KOPT-K1 (cell line): Measurements from ENCODE around the gene NLN.
"Not testable (repeated sequence)": the region's sequence is repeated elsewhere in the genome, so short reads cannot be mapped to it uniquely, and the experiment has no call there.

Source experiments
- H3K27ac ChIP-seq: fragments of 200-600 bp; sonication (generic); 2 replicates; pipeline ENCODE4 v1.5.1; 2016; ENCODE audit warnings: antibody characterized with exemption, mild to moderate bottlenecking, low read depth, low read length; ENCODE audit not compliant: poor library complexity, severe bottlenecking
- H3K36me3 ChIP-seq: fragments of 200-600 bp; sonication (generic); 2 replicates; pipeline ENCODE4 v1.5.1; 2017; ENCODE audit warnings: antibody characterized with exemption, mild to moderate bottlenecking, low read length, moderate library complexity; ENCODE audit not compliant: insufficient read depth
- H3K9me3 ChIP-seq: fragments of 200-600 bp; sonication (generic); 2 replicates; pipeline ENCODE4 v1.5.1; 2017; ENCODE audit warnings: antibody characterized with exemption, low read length, mild to moderate bottlenecking; ENCODE audit not compliant: insufficient read depth, poor library complexity, severe bottlenecking

The NLN gene

DNA sequence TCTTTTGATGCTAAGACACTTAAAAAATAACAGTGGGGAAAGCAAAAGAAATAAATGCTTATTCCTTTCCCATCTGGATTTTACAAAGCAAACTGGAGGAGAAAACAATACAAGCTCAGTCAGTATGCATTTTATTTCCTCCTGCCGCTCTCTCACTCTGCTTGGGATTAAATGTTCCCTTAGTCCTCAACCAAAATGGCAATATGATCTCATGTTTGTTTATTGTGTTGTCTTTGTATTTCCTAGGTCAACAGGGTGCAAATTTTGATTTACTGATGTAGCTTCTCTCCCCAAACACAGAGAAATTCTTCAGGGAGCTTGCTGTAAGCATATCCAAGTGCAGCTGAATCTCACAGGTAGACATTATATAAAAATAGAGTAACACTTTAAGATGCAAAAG lies 112.3 kb downstream of the NLN start:
- H3K36me3 ChIP-seq: no peaks in the 10 kb centered on the region

DNA sequence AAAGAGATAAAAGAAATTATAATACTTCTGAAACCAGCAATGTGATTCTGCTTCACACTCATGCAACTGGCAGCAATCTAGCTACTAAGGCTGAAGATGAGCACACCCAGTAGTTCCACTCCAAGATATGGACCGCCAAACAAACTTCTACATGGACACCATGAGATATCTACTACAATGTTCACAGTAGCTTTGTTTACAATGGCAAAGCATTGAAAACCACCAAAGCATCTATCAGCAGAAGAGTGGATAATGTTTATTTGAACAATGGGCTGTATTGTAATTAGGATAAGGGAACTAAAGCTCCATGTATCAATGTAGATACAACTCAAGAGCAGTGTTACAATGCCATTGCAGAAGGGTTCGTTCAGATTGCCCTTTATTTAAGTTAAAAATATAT lies 113.2 kb downstream of the NLN start:
- no peak overlapping the region for H3K27ac ChIP-seq
- no peaks in the 10 kb centered on the region for H3K9me3 ChIP-seq

More for the DNA sequence above, 112.3 kb downstream of the NLN start:
- Histone ChIP-seq H3K27ac (no peak overlapping the region), H3K9me3 (no peaks in the 10 kb centered on the region)

DNA sequence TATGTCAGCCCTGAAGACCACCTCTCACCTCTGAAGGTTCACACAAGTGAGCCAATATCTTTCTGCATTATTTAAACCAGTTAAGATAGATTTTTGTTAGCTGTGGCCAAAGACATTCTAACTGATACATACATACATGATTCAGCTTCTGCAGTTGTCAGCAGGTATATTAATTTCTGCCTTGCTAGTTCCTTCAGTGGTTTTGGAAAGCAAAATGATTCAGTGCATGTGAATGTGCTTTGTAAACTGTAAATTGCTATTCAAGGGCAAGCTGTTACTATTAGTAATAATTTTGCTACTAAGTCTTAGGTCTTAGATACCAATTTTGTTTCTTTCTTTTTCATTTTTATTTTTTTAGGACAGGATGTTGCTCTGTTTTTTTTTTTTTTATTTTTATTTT lies 115.1 kb downstream of the NLN start:
- Histone ChIP-seq H3K9me3 (no peaks in the 10 kb centered on the region), H3K36me3 (no peaks in the 10 kb centered on the region), H3K27ac (no peak overlapping the region)

More for the DNA sequence above, 113.2 kb downstream of the NLN start:
- no peaks in the 10 kb centered on the region for H3K36me3 ChIP-seq

DNA sequence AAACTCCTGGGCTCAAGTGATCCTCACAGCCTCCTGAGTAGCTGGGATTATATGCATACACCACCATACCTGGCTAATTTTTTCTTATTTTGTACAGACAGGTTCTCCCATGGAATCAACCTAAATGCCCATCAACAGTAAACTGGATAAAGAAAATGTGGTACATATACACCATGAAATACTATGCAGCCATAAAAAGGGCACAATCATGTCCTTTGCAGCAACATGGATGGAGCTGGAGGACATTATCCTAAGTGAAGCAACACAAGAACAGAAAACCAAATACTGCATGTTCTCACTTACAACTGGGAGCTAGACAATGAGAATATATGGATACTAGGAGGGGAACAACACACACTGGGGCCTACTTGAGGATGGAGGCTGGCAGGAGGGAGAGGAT lies 117.2 kb downstream of the NLN start:
- not testable (repeated sequence) for H3K9me3 ChIP-seq, H3K27ac ChIP-seq, H3K36me3 ChIP-seq

DNA sequence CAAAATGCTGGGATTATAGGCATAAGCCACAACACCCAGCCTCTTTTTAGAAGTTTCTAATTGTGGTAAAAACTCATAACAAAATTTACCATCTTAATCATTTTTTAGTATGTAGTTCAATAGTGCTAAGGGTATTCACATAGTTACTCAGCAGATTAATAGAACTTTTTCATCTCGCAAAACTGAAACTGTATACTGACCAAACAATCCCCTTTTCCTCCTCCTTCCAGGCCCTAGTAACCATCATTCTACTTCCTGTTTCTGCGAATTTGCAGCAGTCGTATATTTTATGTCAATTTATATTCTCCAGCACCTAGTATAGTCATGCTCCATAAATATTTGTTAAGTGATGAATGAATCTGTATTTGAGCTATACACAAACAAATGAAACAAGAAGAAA lies 118.1 kb downstream of the NLN start:
- Histone ChIP-seq H3K36me3 (no peaks in the 10 kb centered on the region), H3K27ac (no peak overlapping the region), H3K9me3 (no peaks in the 10 kb centered on the region)

DNA sequence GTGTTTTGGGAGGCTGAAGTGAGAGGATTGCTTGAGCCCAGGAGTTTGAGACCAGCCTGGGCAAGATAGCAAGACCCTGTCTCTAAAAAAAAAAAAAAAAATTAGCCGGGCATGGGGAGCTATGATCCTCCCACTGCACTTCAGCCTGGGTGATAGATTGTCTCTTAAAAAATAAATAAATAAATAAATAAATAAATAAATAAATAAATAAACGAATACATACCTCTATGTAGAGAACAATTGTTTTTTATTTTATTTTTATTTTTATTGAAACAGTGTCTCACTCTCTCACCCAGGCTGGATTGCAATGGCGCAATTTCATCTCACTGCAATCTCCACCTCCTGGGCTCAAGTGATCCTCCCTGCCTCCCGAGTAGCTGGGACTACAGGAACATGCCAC lies 122.8 kb downstream of the NLN start:
- not testable (repeated sequence) for H3K27ac ChIP-seq, H3K9me3 ChIP-seq, H3K36me3 ChIP-seq

DNA sequence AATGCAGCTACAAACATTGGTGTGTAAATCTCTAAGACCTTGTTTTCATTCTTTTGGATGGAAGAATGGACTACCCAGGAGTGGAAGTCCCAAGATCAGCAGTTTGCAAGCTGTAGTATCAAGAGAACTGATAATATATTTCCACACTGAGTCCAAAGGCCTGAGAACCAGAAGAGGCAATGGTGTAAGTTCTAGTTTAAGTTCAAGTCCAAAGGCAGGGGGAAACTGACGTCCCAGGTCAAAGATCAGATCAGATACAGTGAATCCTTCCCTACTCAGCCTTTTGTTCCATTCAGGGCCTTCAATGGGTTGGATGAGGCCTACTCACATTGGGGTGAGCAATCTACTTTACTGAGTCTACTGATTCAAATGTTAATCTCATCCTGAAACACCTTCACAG lies 124.1 kb downstream of the NLN start:
- H3K9me3 ChIP-seq: no peaks in the 10 kb centered on the region

DNA sequence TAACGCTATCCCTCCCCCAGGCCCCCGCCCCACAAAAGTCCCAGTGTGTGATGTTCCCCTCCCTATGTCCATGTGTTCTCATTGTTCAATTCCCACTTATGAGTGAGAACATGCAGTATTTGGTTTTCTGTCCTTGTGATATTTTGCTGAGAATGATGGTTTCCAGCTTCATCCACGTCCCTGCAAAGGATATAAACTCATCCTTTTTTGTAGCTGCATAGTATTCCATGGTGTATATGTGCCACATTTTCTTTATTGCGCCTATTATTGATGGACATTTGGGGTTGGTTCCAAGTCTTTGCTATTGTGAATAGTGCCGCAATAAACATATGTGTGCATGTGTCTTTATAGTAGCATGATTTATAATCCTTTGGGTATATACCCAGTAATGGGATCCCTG lies 125.0 kb downstream of the NLN start:
- not testable (repeated sequence) for H3K9me3 ChIP-seq, H3K36me3 ChIP-seq

More for the DNA sequence above, 124.1 kb downstream of the NLN start:
- H3K27ac ChIP-seq: no peak overlapping the region
- no peaks in the 10 kb centered on the region for H3K36me3 ChIP-seq

DNA sequence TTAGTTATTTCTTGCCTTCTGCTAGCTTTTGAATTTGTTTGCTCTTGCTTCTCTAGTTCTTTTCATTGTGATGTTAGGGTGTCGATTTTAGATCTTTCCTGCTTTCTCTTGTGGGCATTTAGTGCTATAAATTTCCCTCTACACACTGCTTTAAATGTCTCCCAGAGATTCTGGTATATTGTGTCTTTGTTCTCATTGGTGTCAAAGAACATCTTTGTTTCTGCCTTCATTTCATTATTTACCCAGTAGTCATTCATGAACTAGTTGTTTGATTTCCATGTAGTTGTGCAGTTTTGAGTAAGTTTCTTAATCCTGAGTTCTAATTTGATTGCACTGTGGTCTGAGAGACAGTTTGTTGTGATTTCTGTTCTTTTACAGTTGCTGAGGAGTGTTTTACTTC lies 127.9 kb downstream of the NLN start:
- not testable (repeated sequence) for H3K27ac ChIP-seq, H3K9me3 ChIP-seq, H3K36me3 ChIP-seq

More for the DNA sequence above, 125.0 kb downstream of the NLN start:
- not testable (repeated sequence) for H3K27ac ChIP-seq

DNA sequence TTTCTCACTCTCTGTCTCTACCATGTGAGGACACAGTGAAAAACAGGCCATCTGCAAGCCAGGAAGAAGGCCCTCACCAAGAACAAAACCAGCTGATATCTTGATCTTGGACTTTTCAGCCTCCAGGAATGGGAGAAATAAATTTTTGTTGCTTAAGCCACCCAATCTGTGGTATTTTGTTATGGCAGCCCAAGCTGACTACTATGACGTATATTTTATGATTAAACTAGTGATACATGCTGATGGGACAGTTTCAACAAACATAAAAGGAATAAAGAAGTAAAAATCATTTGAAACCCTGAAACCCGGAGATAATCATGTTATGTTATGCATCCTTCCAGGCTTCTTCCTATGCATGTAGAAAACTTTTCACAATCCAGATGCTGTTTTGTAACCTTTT lies 132.9 kb downstream of the NLN start:
- H3K27ac ChIP-seq: no peak overlapping the region
- no peaks in the 10 kb centered on the region for H3K36me3 ChIP-seq
- H3K9me3 ChIP-seq: no peaks in the 10 kb centered on the region

DNA sequence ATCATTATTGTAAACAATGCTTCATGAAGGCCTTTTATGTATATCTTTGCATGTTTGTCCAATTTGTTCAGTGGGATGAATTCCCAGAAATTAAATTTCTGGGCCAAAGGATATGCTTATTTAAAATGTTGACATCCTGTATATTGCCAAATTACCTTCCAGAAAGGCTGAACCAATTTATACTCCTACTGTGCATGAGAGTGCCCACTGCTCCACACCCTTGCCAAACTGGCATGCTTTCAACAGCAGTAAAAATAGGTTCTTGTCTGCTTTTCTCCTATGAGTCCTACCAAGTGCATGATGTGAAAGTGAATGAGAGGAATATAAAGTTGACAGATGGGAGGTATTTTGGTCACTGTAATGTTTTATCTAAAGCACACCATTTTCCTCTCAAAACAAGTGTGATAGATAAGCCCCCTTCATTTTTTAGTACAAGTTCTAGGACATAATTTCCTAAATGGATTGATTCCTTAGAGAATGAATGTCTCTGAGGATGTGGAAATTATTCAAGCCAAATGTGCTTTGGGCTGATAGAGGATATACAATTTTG lies 133.8 kb downstream of the NLN start:
- Histone ChIP-seq H3K9me3 (no peaks in the 10 kb centered on the region), H3K27ac (no peak overlapping the region), H3K36me3 (no peaks in the 10 kb centered on the region)

DNA sequence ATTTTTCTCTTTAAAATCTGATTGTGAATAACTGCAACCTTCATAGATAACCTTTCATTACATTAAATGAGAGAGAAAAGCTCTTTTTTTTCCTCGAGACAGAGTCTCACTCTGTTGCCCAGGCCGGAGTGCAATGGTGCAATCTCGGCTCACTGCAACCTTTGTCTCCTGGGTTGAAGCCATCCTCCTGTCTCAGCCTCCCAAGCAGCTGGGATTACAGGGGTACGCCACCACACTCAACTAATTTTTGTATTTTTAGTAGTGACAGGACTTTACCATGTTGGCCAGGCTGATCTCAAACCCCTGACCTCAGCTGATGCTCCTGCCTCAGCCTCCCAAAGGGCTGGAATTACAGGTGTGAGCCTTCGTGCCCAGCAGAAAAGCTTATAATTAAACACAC lies 134.5 kb downstream of the NLN start:
- H3K36me3 ChIP-seq: no peaks in the 10 kb centered on the region

DNA sequence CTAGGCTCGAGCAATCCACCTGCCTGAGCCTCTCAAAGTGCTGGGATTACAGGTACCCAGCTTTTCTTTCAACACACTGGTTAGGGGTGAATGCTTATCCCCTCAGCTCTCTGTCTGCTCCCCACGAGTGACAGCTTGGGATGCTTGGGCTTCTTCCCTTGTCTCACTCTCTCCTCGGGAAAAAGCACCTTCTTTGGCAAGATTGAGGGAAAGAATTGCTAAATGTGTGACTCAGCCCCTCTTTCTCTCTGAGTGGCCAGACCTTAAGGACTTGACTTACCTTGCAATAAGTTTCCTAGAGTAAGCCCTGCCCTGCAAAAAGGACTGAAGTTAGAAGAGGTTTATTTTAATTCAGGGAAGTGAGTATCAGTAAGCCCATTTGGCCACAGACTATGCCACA lies 136.3 kb downstream of the NLN start:
- no peaks in the 10 kb centered on the region for H3K9me3 ChIP-seq
- no peaks in the 10 kb centered on the region for H3K36me3 ChIP-seq
- H3K27ac ChIP-seq: no peak overlapping the region

More for the DNA sequence above, 134.5 kb downstream of the NLN start:
- no peak overlapping the region for H3K27ac ChIP-seq
- H3K9me3 ChIP-seq: no peaks in the 10 kb centered on the region

DNA sequence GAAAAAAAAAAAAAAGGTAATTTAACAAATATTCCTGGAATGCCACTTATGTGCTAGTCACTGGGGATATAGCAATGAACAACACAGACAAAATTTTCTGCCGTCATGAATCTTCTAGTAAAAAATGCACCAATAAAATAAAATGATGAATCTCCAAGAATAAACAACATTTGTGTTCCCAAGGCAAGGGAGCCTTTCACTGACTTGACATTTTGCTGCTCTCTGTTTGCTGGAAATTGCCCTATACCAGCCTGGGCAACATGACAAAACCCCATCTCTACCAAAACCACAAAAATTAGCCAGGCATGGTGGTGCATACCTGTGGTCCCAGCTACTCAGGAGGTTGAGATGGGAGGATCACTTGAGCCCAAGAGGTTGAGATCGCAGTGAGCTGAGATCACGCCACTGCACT lies 139.8 kb downstream of the NLN start:
- Histone ChIP-seq H3K9me3 (no peaks in the 10 kb centered on the region), H3K27ac (no peak overlapping the region), H3K36me3 (no peaks in the 10 kb centered on the region)

DNA sequence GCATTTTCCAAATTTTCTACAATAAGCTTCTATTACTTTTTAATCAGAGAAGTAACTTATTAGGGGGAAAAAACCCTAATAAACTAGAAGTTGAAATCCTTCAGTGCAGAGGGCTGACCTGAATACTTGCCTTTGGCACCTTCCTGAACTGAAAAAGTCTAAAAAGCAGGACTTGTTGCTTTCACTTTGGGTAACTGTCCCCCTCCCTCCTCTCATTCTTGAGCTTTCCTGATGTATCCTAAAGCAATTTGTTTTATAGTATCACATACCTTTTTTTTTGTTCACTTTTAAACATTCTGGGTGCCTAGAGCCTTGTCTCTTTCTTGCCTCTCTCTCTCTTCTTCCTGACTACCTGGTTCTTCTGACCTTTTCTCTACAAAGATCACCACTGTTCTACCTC lies 140.4 kb downstream of the NLN start:
- Histone ChIP-seq H3K27ac (no peak overlapping the region), H3K9me3 (no peaks in the 10 kb centered on the region)

DNA sequence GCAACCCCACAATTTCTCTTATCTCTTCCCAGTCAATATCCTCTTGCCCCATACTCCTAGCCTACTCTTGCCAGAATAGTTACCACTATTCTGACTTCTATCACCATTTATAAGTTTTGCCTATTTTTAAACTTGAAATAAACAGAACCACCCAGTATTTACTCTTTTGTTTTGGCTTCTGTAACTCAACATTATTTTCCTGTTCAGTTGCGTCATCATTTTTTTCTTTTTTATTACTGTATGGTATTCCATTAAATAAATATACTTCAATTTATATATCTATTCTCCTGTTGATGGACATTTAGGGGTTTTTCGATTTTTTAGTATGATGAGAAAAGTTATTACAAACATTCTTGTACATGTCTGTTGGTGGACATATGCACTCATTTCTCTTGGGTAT lies 141.7 kb downstream of the NLN start:
- Histone ChIP-seq H3K9me3 (no peaks in the 10 kb centered on the region), H3K27ac (no peak overlapping the region), H3K36me3 (no peaks in the 10 kb centered on the region)

More for the DNA sequence above, 140.4 kb downstream of the NLN start:
- no peaks in the 10 kb centered on the region for H3K36me3 ChIP-seq
